ENCODE measurements around the gene COL27A1.

Gene COL27A1

GRCh38 chr9:114243240-114243639 lies 87.9 kb downstream of the COL27A1 start:
- no peak for DNase-seq (ENCODE audit: low read depth, low spot score)

- no peak for DNase-seq (ENCODE audit: low read depth, low spot score)
Observed at GRCh38 chr9:114244570-114244969, 89.2 kb downstream of the COL27A1 start.

GRCh38 chr9:114246558-114246957 lies 91.2 kb downstream of the COL27A1 start:
- DNase-seq (ENCODE audit: low read depth, low spot score): no peak

- DNase-seq (ENCODE audit: low read depth, low spot score): no peak
Observed at GRCh38 chr9:114247077-114247476, 91.7 kb downstream of the COL27A1 start.

- no peak for DNase-seq (ENCODE audit: low read depth, low spot score)
Observed at GRCh38 chr9:114247491-114247890, 92.2 kb downstream of the COL27A1 start.

- no peak for DNase-seq (ENCODE audit: low read depth, low spot score)
Observed at GRCh38 chr9:114248299-114248707, 93.0 kb downstream of the COL27A1 start.

GRCh38 chr9:114249424-114250234 lies 94.3 kb downstream of the COL27A1 start:
- no peak for DNase-seq (ENCODE audit: low read depth, low spot score)

GRCh38 chr9:114250235-114250568 lies 94.9 kb downstream of the COL27A1 start:
- no peak for DNase-seq (ENCODE audit: low read depth, low spot score)

- no peak for DNase-seq (ENCODE audit: low read depth, low spot score)
Observed at GRCh38 chr9:114250648-114251047, 95.3 kb downstream of the COL27A1 start.

GRCh38 chr9:114252394-114252793 lies 97.1 kb downstream of the COL27A1 start:
- DNase-seq (ENCODE audit: low read depth, low spot score): no peak

- no peak for DNase-seq (ENCODE audit: low read depth, low spot score)
Observed at GRCh38 chr9:114256827-114257328, 101.5 kb downstream of the COL27A1 start.

GRCh38 chr9:114258218-114258617 lies 102.9 kb downstream of the COL27A1 start:
- DNase-seq (ENCODE audit: low read depth, low spot score): no peak

GRCh38 chr9:114258866-114259797 lies 103.8 kb downstream of the COL27A1 start:
- DNase-seq (ENCODE audit: low read depth, low spot score): no peak

GRCh38 chr9:114259798-114260523 lies 104.6 kb downstream of the COL27A1 start:
- DNase-seq (ENCODE audit: low read depth, low spot score): no peak

- DNase-seq (ENCODE audit: low read depth, low spot score): peak; percentile 69
Observed at GRCh38 chr9:114261026-114261425, 105.7 kb downstream of the COL27A1 start.

GRCh38 chr9:114261987-114262386 lies 106.7 kb downstream of the COL27A1 start:
- no peak for DNase-seq (ENCODE audit: low read depth, low spot score)

- DNase-seq (ENCODE audit: low read depth, low spot score): peak; percentile 63
Observed at GRCh38 chr9:114263853-114264510, 108.6 kb downstream of the COL27A1 start.

- DNase-seq (ENCODE audit: low read depth, low spot score): no peak
Observed at GRCh38 chr9:114264806-114265550, 109.6 kb downstream of the COL27A1 start.

GRCh38 chr9:114266969-114267368 lies 111.6 kb downstream of the COL27A1 start:
- no peak for DNase-seq (ENCODE audit: low read depth, low spot score)

- DNase-seq (ENCODE audit: low read depth, low spot score): no peak
Observed at GRCh38 chr9:114269023-114269422, 113.7 kb downstream of the COL27A1 start.

All from ELF-1 (cell line).